A549 (cell line): ENCODE measurements around the gene PRL. TPM values are rescaled to one million over a fixed set of nuclear protein-coding genes. Genes with fewer than 3 reads are reported as not detected.

Experiments used
- ATAC-seq, 2 experiments: fragments of 200-7000 bp in 1 of 2; fragments of >200 bp in 1 of 2; cut with Nextera tagmentation in 1 of 2; cut with Tn5 transposase in 1 of 2; 3 replicates each; pipeline versions ENCODE4 v1.8.0 to v1.9.1; 2018 to 2020; ENCODE audit warnings: mild to moderate bottlenecking in 1 of 2, moderate library complexity in 1 of 2
- CTCF ChIA-PET: fragments of 300-600 bp; sonication (Branson Sonifier 250); formaldehyde crosslinking; extraction: SDS; loops from one replicate; lab custom pipeline; 2021; ENCODE audit warnings: antibody characterized with exemption, inconsistent platforms; lab: Yijun Ruan, JAX
- POLR2A ChIA-PET: fragments of 350-600 bp; formaldehyde crosslinking; extraction: SDS; loops from one replicate; lab custom pipeline; 2021; ENCODE audit warnings: antibody characterized with exemption, inconsistent platforms; lab: Yijun Ruan, JAX
- DNase-seq, 2 experiments: peaks; one replicate each; pipeline versions ENCODE4 v3.0.0 to v3.0.0-alpha.2; 2011 to 2016; ENCODE audit warnings: low read depth in 1 of 2, low spot score in 1 of 2
- FAIRE-seq: peaks from 2 replicates; lab custom pipeline; 2011; peaks lifted over from hg19 to GRCh38; lab: Jason Lieb, UNC
- H3K27ac ChIP-seq, 2 experiments: fragments of >200 bp; sonication (Bioruptor Twin); formaldehyde crosslinking; 3 replicates each; pipeline ENCODE4 v1.5.1; 2016 to 2017
- H3K4me1 ChIP-seq: fragments of >200 bp; sonication (Bioruptor Twin); formaldehyde crosslinking; 3 replicates; pipeline ENCODE4 v1.6.1; 2016
- H3K4me2 ChIP-seq: fragments of >200 bp; sonication (Bioruptor Twin); formaldehyde crosslinking; 3 replicates; pipeline ENCODE4 v1.6.1; 2016
- H3K4me3 ChIP-seq: fragments of >200 bp; sonication (Bioruptor Twin); formaldehyde crosslinking; 3 replicates; pipeline ENCODE4 v1.5.1; 2016
- H3K9me3 ChIP-seq: fragments of >200 bp; sonication (Bioruptor Twin); formaldehyde crosslinking; 3 replicates; pipeline ENCODE4 v1.6.1; 2016
- CBX2 ChIP-seq: fragments of 200-600 bp; sonication (generic); IDR thresholded peaks from 2 replicates; pipeline ENCODE4 v1.6.1; 2016; ENCODE audit warnings: low read depth, mild to moderate bottlenecking, borderline replicate concordance
- CBX8 ChIP-seq: fragments of 200-600 bp; sonication (generic); IDR thresholded peaks from 2 replicates; pipeline ENCODE4 v1.6.1; 2016
- CHD4 ChIP-seq: fragments of 200-600 bp; sonication (generic); IDR thresholded peaks from 2 replicates; pipeline ENCODE4 v1.6.1; 2016; ENCODE audit warnings: antibody characterized with exemption, mild to moderate bottlenecking, borderline replicate concordance
- EHF ChIP-seq: fragments of 250-450 bp; sonication (Bioruptor Pico); IDR thresholded peaks from 2 replicates; pipeline ENCODE4 v1.5.0; 2020; ENCODE audit warnings: mild to moderate bottlenecking
- FOSB ChIP-seq: fragments of 250-450 bp; sonication (Bioruptor Pico); IDR thresholded peaks from 2 replicates; pipeline ENCODE4 v1.5.0; 2020; ENCODE audit warnings: mild to moderate bottlenecking, moderate library complexity
- GATA3 ChIP-seq: IDR thresholded peaks from 2 replicates; pipeline ENCODE4 v1.6.1; 2012; ENCODE audit warnings: borderline replicate concordance
- HOXB13 ChIP-seq: fragments of 250-450 bp; sonication (Bioruptor Pico); IDR thresholded peaks from 2 replicates; pipeline ENCODE4 v1.5.0; 2020; ENCODE audit warnings: low read depth, mild to moderate bottlenecking, moderate library complexity
- KDM1A ChIP-seq: fragments of 200-600 bp; sonication (generic); IDR thresholded peaks from 2 replicates; pipeline ENCODE4 v1.6.1; 2016; ENCODE audit warnings: low read depth, mild to moderate bottlenecking
- MAFK ChIP-seq: fragments of 450-650 bp; IDR thresholded peaks from 2 replicates; pipeline ENCODE4 v1.6.1; 2014; ENCODE audit not compliant: partially characterized antibody
- MAZ ChIP-seq: fragments of 150-350 bp; IDR thresholded peaks from 2 replicates; pipeline ENCODE4 v1.6.1; 2014; ENCODE audit warnings: antibody characterized with exemption, low read depth, low read length, borderline replicate concordance
- MYC ChIP-seq: IDR thresholded peaks from 2 replicates; pipeline ENCODE4 v1.6.1; 2012; ENCODE audit warnings: mild to moderate bottlenecking, inconsistent platforms, low read length, improper control_type of control experiment, borderline replicate concordance
- NFE2L2 ChIP-seq: fragments of 150-350 bp; conservative IDR thresholded peaks from 2 replicates; pipeline ENCODE4 v1.6.1; 2014; ENCODE audit warnings: low read length
- NPAS2 ChIP-seq: fragments of 250-450 bp; sonication (Bioruptor Pico); IDR thresholded peaks from 2 replicates; pipeline ENCODE4 v1.8.0; 2022; ENCODE audit warnings: mild to moderate bottlenecking, moderate library complexity, borderline replicate concordance
- POLR2A ChIP-seq: IDR thresholded peaks from 2 replicates; pipeline ENCODE4 v1.6.1; 2012; ENCODE audit warnings: mild to moderate bottlenecking, low read length
- RAD21 ChIP-seq, 2 experiments: fragments of >200 bp in 1 of 2; sonication (Bioruptor Twin) in 1 of 2; formaldehyde crosslinking in 1 of 2; IDR thresholded peaks in 1 of 2; conservative IDR thresholded peaks in 1 of 2; 2 replicates in 1 of 2; 3 replicates in 1 of 2; pipeline ENCODE4 v1.6.1; 2012 to 2018; ENCODE audit warnings: inconsistent platforms in 1 of 2
- RCOR1 ChIP-seq: fragments of 150-350 bp; IDR thresholded peaks from 2 replicates; pipeline ENCODE4 v1.6.1; 2014; ENCODE audit warnings: antibody characterized with exemption, low read length, low read depth
- REST ChIP-seq: fragments of 200-600 bp; sonication (generic); IDR thresholded peaks from 2 replicates; pipeline ENCODE4 v1.6.1; 2016; ENCODE audit warnings: antibody characterized with exemption, mild to moderate bottlenecking, moderate library complexity
- RFX5 ChIP-seq: fragments of 450-650 bp; IDR thresholded peaks from 2 replicates; pipeline ENCODE4 v1.7.1; 2014; ENCODE audit warnings: antibody characterized with exemption, mild to moderate bottlenecking, moderate library complexity
- RNF2 ChIP-seq: fragments of 200-600 bp; sonication (generic); IDR thresholded peaks from 2 replicates; pipeline ENCODE4 v1.6.1; 2016; ENCODE audit warnings: low read depth, mild to moderate bottlenecking, antibody characterized with exemption, moderate library complexity, borderline replicate concordance
- SMC3 ChIP-seq: fragments of >200 bp; sonication (Bioruptor Twin); formaldehyde crosslinking; IDR thresholded peaks from 3 replicates; pipeline ENCODE4 v1.6.1; 2018; ENCODE audit warnings: inconsistent platforms
- TFCP2L1 ChIP-seq: fragments of 250-450 bp; sonication (Bioruptor Pico); IDR thresholded peaks from 2 replicates; pipeline ENCODE4 v1.5.0; 2021; ENCODE audit warnings: mild to moderate bottlenecking
- TP53 ChIP-seq: fragments of 250-450 bp; sonication (Bioruptor Pico); IDR thresholded peaks from 2 replicates; pipeline ENCODE4 v1.5.0; 2021; ENCODE audit warnings: mild to moderate bottlenecking, moderate library complexity
- USF2 ChIP-seq: fragments of 450-650 bp; IDR thresholded peaks from 2 replicates; pipeline ENCODE4 v1.6.1; 2014; ENCODE audit warnings: antibody characterized with exemption
- ZFP36 ChIP-seq: fragments of 450-650 bp; IDR thresholded peaks from 2 replicates; pipeline ENCODE4 v1.6.1; 2014; ENCODE audit warnings: borderline replicate concordance; ENCODE audit not compliant: partially characterized antibody
- ZNF302 ChIP-seq: fragments of 250-450 bp; sonication (Bioruptor Pico); IDR thresholded peaks from 2 replicates; pipeline ENCODE4 v1.9.0; 2021; ENCODE audit warnings: inconsistent platforms, mild to moderate bottlenecking, moderate library complexity
- WGBS: methylation state at CpG from one replicate; pipeline ENCODE4 v1.1.6; 2017; ENCODE audit errors: missing lambda C conversion rate; 5-methylcytosine and 5-hydroxymethylcytosine counted together
- polyA plus RNA-seq, 4 experiments: library from polyadenylated mRNA; depleted of rRNA in 3 of 4; stranded (reverse); fragments of >200 nt; fragmentation: RNase III in 1 of 4; extraction: RNeasy Plus Mini Kit Qiagen cat#74134 plus additional on column Dnase treatment in 1 of 4; gene quantifications; 2 replicates in 3 of 4; 3 replicates in 1 of 4; pipeline ENCODE4 v1.2.3, GENCODE V29; 2011 to 2017

Gene PRL
- polyA plus RNA-seq, 2 of the 4 experiments (the other 2 are of a cell fraction), result not detected

- no peak for TF ChIP-seq REST
- TF ChIP-seq NFE2L2, result no peak
- no peak for TF ChIP-seq CBX8
- TF ChIP-seq POLR2A, result no peak
- no peak for TF ChIP-seq FOSB (CRISPR knock-in tag)
- no peak for TF ChIP-seq USF2
These were observed 17.0 kb upstream of the PRL start (continued) for GRCh38 chr6:22313796-22314195.

- Histone ChIP-seq H3K27ac (no peak overlapping the region), H3K4me2 (no peak overlapping the region), H3K4me1 (no peaks in the 10 kb centered on the region), H3K9me3 (peaks cover 8% of the 10 kb centered on the region; the same call in 2 of the 3 replicates), H3K4me3 (no peak overlapping the region)
- ChIA-PET CTCF (no interaction called here), POLR2A (no interaction called here)
- TF ChIP-seq TFCP2L1 (no peak), MAFK (peak; percentile 53), KDM1A (no peak)
- FAIRE-seq (no peak), DNase-seq (no peak), ATAC-seq (no peak)
- WGBS, result 25% methylated on average over 2 of the region's 2 CpGs
These were observed 12.1 kb upstream of the PRL start for GRCh38 chr6:22308939-22309338.

- no peak for DNase-seq
- Histone ChIP-seq H3K9me3 (peaks cover 8% of the 10 kb centered on the region; the same call in 2 of the 3 replicates), H3K4me2 (no peak overlapping the region), H3K27ac (no peak overlapping the region), H3K4me3 (no peak overlapping the region), H3K4me1 (no peaks in the 10 kb centered on the region)
- FAIRE-seq, result no peak
- ChIA-PET POLR2A (no interaction called here), CTCF (no interaction called here)
- ATAC-seq, result no peak
- TF ChIP-seq ZNF302 (CRISPR knock-in tag), result no peak
- TF ChIP-seq HOXB13, result no peak
- no peak for TF ChIP-seq RFX5
- TF ChIP-seq TFCP2L1, result no peak
- no peak for TF ChIP-seq TP53 (CRISPR knock-in tag)
- no peak for TF ChIP-seq MYC
- no peak for TF ChIP-seq RCOR1
- no peak for TF ChIP-seq GATA3
- no peak for TF ChIP-seq RNF2
- no peak for TF ChIP-seq MAFK
- no peak for TF ChIP-seq EHF (CRISPR knock-in tag)
- TF ChIP-seq CBX2, result no peak
- TF ChIP-seq MAZ, result no peak
- TF ChIP-seq ZFP36, result no peak
- TF ChIP-seq RAD21 (conservative IDR thresholded peaks at IDR 0.05 in 1 of 2, IDR thresholded peaks at IDR 0.05 in 1 of 2), result no peak
- no peak for TF ChIP-seq NFE2L2
- no peak for TF ChIP-seq NPAS2 (CRISPR knock-in tag)
- no peak for TF ChIP-seq CHD4
- no peak for TF ChIP-seq SMC3
- 72% methylated on average over 3 of the region's 3 CpGs for WGBS
These were observed 10.1 kb upstream of the PRL start for GRCh38 chr6:22306741-22307466.
